PC-3 (cell line): ENCODE measurements around the gene AKAP8L.

ENCODE experiments used
- EZH2phosphoT487 ChIP-seq: fragments of 300-600 bp; sonication (generic); IDR thresholded peaks from 2 replicates; pipeline ENCODE4 v1.6.1; 2018; ENCODE audit warnings: mild to moderate bottlenecking, antibody characterized with exemption, low read length, borderline replicate concordance
- TF ChIP-seq, protein P1 (sequence below): fragments of 300-600 bp; sonication (generic); conservative IDR thresholded peaks from 2 replicates; pipeline ENCODE4 v1.5.1; 2017; ENCODE audit warnings: antibody characterized with exemption, low read depth, mild to moderate bottlenecking, low read length

DNA sequence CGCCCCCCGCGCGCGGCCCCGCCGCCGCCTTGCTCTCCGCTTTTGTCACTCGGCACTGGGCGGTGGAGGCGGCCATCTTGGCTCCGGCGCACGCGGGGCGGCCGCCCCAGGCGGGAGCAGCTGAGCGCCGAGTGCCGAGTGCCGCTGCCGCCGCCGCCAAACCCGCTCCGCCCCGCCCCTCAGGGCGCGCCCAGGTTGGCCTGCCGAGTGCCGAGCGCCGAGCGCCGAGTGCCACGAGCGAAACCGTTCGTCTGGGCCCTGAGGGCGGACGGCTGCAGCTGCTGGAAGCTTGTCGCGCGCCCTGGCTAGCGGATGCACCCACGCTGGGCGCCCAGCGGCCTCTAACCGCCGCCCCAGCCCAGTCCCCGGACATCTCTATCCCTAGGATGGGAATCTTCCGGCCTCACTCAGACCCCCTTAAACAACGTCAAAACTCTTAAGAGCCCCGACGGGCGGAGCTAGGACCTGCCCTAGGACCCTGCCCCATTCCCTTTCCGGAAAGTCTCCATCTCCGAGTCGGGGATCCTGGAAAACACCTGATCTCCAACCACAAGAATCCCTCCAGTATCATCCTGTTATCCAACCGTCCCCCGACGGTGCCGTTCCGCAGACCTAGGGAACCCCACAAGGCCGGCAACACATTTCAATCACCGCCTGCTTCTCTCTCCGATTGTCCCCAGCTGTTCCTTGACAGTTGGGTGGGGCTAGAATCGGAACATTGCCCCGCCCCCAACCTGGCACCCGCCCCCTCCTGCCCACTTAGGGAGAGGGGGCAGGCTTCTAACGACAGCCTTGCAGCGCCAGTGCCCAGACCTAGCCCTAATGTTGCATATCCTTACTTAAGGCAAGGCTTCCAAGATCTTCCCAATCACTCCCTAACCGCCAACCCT is 14.1 kb upstream of the AKAP8L start:
- no peak for TF ChIP-seq EZH2phosphoT487
- TF ChIP-seq, protein P1, sequence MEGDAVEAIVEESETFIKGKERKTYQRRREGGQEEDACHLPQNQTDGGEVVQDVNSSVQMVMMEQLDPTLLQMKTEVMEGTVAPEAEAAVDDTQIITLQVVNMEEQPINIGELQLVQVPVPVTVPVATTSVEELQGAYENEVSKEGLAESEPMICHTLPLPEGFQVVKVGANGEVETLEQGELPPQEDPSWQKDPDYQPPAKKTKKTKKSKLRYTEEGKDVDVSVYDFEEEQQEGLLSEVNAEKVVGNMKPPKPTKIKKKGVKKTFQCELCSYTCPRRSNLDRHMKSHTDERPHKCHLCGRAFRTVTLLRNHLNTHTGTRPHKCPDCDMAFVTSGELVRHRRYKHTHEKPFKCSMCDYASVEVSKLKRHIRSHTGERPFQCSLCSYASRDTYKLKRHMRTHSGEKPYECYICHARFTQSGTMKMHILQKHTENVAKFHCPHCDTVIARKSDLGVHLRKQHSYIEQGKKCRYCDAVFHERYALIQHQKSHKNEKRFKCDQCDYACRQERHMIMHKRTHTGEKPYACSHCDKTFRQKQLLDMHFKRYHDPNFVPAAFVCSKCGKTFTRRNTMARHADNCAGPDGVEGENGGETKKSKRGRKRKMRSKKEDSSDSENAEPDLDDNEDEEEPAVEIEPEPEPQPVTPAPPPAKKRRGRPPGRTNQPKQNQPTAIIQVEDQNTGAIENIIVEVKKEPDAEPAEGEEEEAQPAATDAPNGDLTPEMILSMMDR = no peak
